GM19239 (cell line): ENCODE results near the gene LILRA2.
A peak's percentile ranks its signal among the peaks of the same experiment; 100 is the strongest.
"Not testable (repeated sequence)": the region's sequence is repeated elsewhere in the genome, so short reads cannot be mapped to it uniquely, and the experiment has no call there.

Source experiments
- DNase-seq: peaks from one replicate; pipeline ENCODE4 v3.0.0; 2011; ENCODE audit warnings: low spot score; ENCODE audit not compliant: insufficient read length
- FAIRE-seq: peaks from 2 replicates; lab custom pipeline; 2011; peaks lifted over from hg19 to GRCh38; lab: Jason Lieb, UNC

The LILRA2 gene

DNA sequence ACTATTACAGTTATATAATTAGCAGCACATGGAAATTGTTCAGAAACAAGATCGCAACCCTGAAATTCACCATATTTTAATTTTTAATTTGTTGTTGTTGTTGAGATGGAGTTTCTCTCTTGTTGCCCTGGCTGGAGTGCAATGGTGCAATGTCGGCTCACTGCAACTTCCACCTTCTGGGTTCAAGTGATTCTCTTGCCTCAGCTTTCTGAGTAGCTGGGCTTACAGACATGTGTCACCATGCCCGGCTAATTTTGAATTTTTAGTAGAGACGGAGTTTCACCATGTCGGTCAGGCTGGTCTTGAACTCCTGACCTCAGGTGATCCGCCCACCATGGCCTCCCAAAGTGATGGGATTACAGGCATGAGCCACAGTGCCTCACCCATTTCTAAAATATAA is 10.4 kb upstream of the LILRA2 start:
- DNase-seq, FAIRE-seq: not testable (repeated sequence)

DNA sequence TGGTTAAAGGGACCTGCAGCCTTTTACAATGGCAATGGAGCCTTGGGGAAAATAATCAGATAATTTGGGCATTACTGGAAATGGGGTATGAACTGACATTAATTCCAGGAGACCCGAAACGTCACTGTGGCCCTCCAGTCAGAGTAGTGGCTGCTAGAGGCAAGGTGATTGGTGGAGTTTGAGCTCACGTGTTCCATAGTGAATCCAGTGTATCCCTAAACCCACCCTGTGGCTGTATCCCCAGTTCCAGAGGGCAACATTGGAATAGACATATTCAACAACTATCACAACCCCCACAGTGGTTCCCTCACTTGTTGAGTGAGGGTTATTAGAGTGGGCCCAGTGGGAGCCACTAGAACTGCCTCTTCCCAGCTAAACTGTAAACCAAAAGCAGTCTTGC is 3.3 kb upstream of the LILRA2 start:
- FAIRE-seq: no peak

DNA sequence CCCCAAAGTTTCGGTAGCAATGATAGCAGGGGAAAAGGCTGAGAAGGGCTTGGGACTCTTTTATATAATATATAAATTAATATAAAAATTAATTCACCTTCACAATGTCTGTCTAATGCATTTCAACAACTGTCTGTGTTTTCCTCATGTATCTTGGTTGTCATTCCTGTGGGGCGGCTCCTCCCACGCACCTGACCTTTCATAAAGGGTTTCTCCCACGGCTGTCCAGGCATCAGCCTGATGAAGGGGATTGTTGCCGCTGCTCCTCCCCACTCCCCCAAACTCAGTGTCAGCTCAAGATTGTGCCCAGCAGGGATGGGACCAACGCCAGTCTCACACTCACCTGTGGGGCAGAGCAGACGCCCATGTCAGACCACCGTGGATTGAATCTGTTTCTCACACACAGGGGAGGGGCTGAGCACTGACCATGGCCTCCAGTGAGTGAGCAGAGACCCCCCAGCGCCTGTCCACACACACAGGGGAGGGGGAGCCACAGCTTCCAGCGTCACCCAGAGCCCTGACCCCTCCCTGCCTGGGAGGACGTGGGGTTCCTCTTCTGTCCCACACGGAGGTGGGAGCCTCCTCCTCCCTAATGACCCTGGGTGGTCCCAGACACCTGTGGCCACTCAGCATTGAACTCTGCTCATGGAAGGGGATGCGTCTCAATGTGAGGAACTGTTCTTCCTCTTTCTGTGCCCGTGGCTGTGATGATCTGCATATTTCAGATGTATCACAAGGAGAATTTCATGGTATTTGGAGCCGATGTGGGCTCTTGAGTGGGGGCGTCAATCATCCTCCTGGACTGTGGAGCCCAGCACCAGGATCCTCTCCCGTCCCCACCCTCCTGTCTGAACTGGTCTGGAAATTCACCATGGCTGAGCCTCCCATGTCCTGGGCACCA is 1.6 kb upstream of the LILRA2 start:
- FAIRE-seq, DNase-seq: not testable (repeated sequence)

More for the DNA sequence above, 3.3 kb upstream of the LILRA2 start:
- DNase-seq: no peak

DNA sequence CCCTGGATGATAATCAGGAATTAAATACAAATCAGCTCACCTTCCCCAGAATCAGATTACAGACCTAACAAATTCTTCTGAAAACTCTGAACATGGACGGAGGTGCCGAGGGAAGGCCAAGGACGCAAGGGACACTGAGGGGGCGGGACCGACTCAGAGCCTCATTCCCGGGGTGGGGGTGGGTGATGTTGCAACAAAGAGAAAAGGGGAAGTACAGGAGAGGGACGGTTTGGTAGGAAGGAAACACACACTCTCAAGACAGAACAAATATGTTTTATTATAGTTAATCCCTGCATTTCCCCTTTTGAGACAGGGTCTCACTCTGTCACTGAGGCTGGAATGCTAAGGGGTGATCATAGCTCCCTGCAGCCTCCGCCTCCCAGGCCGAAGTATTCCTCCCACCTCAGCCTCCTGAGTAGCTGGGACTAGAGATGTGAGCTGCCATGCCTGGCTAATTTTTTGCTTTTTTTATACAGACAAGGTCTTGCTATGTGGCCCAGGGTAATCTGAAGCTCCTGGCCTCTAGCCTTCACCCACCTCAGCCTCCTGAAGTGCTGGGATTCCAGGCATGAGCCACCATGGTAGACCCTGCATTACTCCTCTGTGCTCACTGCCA is 786 bp upstream of the LILRA2 start:
- no peak for DNase-seq
- FAIRE-seq: no peak

DNA sequence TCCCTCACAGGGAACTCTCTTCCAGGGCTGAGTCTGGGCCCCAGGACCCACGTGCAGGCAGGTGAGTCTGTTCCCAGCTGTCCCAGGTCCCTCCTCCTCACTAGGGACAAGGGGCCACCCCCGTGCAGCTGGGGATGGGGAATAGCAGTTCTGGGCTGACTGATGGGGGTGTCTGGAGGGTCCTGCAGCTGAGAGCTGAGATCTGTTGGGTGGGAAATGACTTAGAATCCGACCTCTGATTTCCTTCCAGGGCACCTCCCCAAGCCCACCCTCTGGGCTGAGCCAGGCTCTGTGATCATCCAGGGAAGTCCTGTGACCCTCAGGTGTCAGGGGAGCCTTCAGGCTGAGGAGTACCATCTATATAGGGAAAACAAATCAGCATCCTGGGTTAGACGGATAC is 461 bp downstream of the LILRA2 start:
- FAIRE-seq (no peak), DNase-seq (no peak)

GRCh38 chr19:54574527-54575056 is 1.0 kb downstream of the LILRA2 start:
- DNase-seq (no peak), FAIRE-seq (no peak)

GRCh38 chr19:54575205-54575604 is 1.6 kb downstream of the LILRA2 start:
- FAIRE-seq, DNase-seq: not testable (repeated sequence)

DNA sequence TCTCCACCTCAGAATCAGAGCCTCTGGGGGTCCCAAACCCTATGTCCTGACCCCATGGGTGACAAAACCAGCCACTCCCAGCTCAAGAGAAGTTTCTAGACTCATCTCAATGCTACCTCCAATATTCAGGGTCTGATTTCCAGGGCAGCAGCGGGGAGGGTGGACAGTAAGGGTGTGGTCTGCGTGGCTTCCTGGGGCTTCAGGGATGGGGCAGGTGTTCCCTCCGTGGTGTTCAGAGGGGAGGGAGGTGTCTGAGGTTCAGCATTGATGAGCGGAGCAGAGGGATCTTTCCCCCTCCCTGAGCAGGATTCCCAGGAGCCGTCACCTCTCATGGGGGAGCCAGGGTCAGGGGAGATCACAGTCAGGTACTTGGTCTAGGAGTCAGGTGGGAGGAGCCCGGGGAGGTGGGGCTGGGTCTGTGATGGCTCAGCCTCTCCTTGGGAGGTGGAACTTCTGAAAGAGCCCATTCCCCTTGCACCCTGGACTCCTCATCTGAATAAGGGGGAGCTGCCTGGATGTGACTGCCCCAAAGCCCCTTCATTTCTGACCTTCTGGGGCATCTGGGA is 2.9 kb downstream of the LILRA2 start:
- FAIRE-seq: no peak
- DNase-seq: no peak

DNA sequence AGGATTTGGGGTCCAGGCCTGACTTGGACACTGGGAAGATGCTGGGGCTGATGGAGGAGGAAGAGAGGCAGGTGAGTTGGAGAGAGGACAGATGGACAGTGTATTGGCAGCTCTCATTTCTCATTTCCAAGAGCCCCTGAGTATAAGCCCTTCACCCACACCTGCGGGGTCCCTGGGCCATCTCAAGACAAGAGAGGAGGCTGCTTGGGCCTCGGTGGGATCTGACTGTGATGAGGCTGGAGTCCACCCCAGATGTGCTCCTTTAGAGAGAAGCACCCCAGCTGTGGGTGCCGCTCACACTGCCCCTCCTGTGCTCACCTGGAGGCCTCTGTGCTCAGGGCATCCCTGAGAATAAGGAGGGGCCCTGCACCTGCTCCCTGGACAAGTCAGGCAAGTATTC is 3.7 kb downstream of the LILRA2 start:
- no peak for DNase-seq
- no peak for FAIRE-seq

GRCh38 chr19:54578268-54578667 is 4.7 kb downstream of the LILRA2 start:
- not testable (repeated sequence) for FAIRE-seq, DNase-seq

DNA sequence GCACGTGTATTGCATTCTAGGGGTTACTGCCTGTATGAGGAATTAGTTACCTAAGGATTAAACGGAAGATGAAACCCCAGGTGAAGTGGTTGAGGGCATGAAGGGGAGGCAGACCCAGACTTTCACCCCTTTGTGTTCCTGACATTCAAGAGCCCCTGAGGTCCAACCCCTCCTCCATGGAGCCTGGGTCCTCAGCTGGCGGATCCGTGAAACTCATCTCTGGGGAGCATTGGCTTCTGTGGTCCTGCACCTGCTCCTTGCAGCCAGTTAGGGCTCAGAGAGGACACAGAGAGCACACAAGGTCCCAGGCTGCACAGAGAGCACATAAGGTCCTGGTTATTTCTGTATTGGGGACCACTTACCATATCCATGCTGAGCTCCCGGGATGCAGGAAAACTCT is 12.8 kb downstream of the LILRA2 start:
- DNase-seq (no peak), FAIRE-seq (no peak)

GRCh38 chr19:54587026-54587425 is 13.4 kb downstream of the LILRA2 start:
- FAIRE-seq: no peak
- DNase-seq: no peak

DNA sequence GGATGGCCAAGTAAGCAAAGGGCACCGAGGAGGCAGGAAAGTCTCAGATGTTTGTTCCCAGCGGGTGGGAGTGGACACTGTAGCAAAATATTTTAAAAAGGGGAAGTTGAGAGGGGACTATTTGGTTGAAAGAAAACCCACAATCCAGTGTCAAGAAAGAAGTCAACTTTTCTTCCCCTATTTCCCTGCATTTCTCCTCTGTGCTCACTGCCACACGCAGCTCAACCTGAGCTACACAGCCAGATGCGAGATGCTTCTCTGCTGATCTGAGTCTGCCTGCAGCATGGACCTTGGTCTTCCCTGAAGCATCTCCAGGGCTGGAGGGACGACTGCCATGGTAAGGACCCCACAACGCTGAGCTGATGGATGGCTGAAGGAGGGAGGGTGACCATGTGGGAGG is 19.9 kb downstream of the LILRA2 start, which contains the start of gene LILRA1:
Gene LILRA1, plus strand, starts transcription at position 188 of the 400 bp plus-strand sequence. CDS start 613 bp downstream, outside the sequence.
- FAIRE-seq, DNase-seq: not testable (repeated sequence)

- DNase-seq, FAIRE-seq: not testable (repeated sequence)
Observed at GRCh38 chr19:54593931-54594626, 20.5 kb downstream of the LILRA2 start.

DNA sequence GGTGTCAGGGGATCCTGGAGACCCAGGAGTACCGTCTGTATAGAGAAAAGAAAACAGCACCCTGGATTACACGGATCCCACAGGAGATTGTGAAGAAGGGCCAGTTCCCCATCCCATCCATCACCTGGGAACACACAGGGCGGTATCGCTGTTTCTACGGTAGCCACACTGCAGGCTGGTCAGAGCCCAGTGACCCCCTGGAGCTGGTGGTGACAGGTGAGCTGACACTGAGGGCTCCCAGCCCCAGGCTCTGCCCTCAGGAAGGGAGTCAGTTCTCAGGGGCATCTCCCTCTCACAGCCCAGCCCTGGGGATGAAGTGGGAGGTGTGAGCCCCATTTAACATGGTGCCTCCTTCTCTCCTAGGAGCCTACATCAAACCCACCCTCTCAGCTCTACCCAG is 21.1 kb downstream of the LILRA2 start:
- DNase-seq: no peak
- no peak for FAIRE-seq

GRCh38 chr19:54595680-54596436 is 22.3 kb downstream of the LILRA2 start:
- not testable (repeated sequence) for FAIRE-seq, DNase-seq

DNA sequence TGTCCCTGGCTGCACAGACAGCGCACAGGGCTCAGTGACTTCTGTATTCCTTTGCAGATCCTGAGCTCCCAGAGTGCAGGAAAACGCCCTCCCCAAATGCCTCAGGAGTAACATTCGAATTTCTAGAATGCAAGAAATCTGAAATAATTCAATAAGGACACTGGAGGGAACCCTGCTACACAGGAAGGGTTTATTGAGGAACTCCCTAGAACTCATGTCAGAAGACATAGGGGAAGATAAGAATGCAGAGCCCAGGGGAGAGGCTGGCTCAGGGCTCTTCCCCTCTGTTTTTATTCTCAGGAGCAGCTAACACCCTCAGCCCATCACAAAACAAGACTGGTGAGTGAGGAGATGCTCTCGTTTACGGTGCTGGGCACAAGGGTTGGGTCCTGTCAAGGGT is 26.6 kb downstream of the LILRA2 start:
- no peak for FAIRE-seq
- no peak for DNase-seq

- no peak for FAIRE-seq
- DNase-seq: peak; percentile 22
Observed at GRCh38 chr19:54606230-54606629, 32.6 kb downstream of the LILRA2 start.
